ENCODE data around the gene CFAP47.
A peak's percentile ranks its signal among the peaks of the same experiment; 100 is the strongest.
"Not testable (repeated sequence)": the region's sequence is repeated elsewhere in the genome, so short reads cannot be mapped to it uniquely, and the experiment has no call there.

Gene CFAP47, protein sequence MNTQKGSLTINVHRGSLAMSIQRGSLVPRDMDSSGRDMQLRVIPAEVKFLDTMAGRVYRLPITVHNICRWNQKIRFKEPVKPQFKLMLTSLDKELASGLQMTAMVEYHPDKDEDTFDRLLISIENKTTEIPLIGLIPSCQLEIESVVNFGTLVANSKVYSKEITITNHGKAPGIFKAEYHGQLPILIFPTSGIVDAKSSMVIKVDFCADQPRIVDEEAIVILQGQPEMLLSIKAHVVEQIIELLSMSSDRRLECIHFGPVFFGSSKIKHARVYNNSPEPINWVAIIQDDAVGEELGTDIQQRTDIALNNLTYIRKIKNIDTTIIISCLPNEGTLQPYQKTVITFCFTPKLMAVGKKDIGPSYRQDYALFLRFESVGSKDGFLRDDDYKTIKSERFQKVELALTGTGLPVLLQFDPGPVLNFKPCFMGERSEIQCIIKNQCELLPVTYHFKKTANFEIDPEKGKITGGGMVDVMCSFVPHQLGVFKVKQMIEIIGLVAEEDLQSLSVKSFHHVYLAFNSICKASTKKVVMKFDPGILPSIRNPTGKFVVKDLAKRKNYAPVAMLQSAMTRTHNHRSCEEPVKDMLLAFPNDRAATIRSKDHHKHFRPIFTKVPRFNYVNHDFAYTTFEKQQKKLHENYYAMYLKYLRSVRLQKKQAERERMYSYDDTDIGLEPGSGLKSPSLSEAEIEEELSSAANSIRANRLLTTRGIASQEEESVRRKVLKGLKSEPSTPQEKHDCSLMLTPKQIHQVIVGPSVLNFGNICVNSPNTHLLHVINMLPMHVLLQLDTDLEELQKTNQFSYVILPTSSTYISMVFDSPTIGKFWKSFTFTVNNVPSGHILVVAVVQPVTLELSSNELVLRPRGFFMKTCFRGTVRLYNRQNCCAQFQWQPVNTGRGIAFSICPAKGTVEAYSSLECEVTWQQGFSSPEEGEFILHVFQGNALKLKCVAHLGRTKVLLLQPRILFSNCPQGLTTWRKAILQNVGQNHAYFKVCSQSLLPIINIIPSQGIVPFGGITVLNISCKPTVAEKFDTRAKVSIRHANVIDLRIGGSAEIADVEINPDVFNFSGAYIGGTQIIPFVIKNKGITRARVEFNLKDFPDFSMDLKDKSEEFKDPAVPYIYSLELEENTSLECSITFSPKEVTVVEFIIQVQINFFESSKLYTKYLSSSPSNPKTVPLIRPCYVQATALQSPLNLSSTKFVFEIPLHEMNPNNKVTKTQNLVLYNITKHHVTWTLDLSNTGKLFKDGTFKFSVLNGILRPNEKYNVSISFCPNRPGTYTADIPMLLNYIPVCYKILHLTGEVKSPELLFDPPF (N-terminal part only)

DNA sequence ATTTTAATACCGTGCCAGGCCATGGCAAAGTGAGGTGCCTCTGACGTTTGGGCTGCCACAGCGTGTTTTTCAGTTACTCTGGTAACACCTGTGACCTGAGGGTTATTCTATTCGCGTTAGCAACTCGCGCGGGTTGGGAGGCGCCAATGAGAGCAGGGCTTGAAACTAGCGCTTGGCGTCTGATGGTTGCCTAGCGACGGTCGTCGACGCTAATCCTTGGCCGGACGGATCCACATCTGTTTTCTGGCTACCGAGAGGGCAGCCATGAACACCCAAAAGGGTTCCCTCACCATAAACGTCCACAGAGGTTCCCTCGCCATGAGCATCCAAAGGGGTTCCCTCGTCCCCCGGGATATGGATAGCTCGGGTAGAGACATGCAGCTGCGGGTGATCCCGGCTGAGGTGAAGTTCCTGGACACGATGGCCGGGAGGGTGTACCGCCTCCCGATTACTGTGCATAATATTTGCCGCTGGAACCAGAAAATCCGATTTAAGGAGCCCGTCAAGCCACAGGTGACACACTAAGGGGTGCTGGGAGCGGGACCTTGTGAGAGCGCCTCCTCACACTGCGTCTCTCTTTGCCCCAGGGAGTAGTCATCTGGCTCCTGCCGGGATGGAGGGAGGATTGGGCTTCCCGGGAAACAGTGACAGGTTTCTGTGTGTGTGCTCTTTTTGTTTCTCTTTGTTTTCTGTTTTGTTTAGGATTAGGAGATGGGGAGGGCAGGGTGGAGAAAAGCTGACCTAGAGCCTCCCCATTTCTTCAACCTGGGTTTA lies at the start of gene CFAP47:
Gene CFAP47, plus strand, starts transcription at position 199 of the 774 bp plus-strand sequence. Its CDS starts 66 bp downstream, at position 265.
- CTCF ChIA-PET: no interaction called here
- Mint-ChIP-seq H3K27me3 (no peaks in the 10 kb centered on the region), H3K27ac (no peak within 1 kb of the TSS), H3K4me3 (no peak within 1 kb of the TSS), H3K36me3 (no peaks in the 10 kb centered on the region), H3K4me1 (no peaks in the 10 kb centered on the region), H3K9me3 (peaks cover 1% of the 10 kb centered on the region)
- DNase-seq: no peak

DNA sequence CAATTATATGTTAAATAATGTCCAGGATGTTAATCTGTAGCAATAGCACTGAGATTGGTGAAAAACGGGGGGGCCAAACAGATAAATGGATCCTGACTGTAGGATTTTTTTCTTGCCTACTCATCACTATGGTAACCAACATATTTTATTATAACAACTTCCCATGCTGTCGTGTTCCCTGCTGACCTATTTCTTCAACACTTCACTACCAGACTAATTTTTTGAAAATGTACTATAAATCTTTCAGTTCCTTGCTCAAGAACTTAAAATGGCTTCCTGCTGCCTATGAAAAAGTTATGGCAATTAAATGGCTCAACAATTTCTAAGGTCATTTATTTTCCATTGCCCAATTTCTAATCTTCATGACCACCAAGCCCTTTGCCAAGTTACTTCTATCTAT lies 38.9 kb upstream of the CFAP47 start:
- Mint-ChIP-seq H3K27ac (no peak overlapping the region), H3K27me3 (no peaks in the 10 kb centered on the region), H3K4me1 (no peaks in the 10 kb centered on the region), H3K4me3 (no peak overlapping the region), H3K36me3 (no peaks in the 10 kb centered on the region), H3K9me3 (no peaks in the 10 kb centered on the region)
- no peak for DNase-seq
- CTCF ChIA-PET: no interaction called here

DNA sequence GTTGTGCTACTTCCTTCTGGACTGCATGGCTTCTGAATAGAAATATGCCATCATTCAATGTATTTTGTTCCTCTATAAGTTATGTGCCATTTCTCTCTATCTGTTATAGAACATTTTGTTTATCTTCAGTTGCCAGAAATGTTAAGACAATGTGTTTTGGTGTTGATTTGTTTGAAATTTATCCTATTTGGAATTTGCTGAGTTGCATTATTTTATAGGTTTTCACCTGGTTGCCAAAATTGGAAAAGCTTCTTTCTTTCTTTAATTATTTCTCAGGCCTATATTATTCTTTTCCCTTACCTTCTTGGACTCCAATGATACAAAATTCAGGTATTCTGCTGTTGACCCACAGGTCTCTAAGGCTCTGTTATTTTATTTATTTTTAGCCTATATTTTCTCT lies 33.4 kb upstream of the CFAP47 start:
- Mint-ChIP-seq H3K27me3 (no peaks in the 10 kb centered on the region), H3K36me3 (no peaks in the 10 kb centered on the region), H3K4me1 (no peaks in the 10 kb centered on the region), H3K9me3 (no peaks in the 10 kb centered on the region), H3K4me3 (no peak overlapping the region), H3K27ac (no peak overlapping the region)
- CTCF ChIA-PET: no interaction called here
- DNase-seq: no peak

DNA sequence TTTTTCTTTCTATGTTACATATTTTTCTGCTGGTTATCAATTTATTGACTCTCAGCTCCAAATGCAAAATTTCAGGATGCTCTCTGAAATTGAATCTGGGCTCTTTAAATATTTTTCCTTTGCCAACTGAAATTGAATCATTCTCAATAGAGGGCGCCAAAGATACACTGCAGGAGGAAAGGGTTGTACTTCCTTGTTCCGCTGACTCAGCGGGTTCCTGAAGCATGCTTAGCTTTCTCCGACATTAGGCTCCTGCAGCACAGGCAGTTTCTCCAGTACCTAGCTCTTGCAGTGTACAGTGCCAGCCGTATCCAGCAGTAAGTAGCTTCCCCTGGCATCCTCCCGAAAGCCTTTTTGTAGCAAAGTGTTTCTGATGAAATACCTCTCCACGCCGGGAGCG lies 28.8 kb upstream of the CFAP47 start:
- Mint-ChIP-seq H3K9me3 (no peaks in the 10 kb centered on the region), H3K4me3 (no peak overlapping the region), H3K4me1 (no peaks in the 10 kb centered on the region), H3K27me3 (no peaks in the 10 kb centered on the region), H3K27ac (no peak overlapping the region), H3K36me3 (no peaks in the 10 kb centered on the region)
- CTCF ChIA-PET: no interaction called here
- peak; percentile 16 for DNase-seq

DNA sequence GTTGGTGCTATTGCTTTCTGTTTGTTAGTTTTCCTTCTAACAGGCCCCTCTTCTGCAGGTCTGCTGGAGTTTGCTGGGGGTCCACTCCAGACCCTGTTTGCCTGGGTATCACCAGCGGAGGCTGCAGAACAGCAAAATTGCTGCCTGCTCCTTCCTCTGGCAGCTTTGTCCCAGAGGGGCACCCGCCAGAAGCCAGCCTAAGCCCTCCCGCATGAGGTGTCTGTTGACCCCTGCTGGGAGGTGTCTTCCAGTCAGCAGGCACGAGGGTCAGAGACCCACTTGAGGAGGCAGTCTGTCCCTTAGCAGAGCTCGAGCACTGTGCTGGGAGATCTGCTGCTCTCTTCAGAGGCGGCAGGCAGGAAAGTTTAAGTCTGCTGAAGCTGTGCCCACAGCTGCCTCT lies 67.3 kb downstream of the CFAP47 start:
- CTCF ChIA-PET, H3K27me3 Mint-ChIP-seq, H3K4me1 Mint-ChIP-seq: not testable (repeated sequence)

DNA sequence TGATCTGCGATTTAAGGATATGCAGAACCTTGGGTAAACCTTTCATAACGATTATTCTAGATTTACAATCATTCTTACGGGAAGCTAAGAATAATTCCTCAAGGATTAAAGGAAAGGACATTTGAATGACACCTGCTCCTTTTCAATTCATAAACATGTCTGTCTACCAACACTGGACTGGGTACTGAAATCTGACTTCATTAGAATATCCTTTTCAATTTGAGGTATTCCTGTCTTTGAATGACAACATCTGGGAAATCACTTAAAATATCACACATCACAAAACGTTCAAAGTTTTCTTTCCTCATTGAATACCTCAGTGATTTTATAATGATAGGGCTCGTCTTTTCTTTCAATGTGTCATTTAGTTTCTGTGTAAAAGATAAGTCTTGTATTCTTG lies 87.7 kb downstream of the CFAP47 start:
- peaks cover 3% of the 10 kb centered on the region for H3K9me3 Mint-ChIP-seq
- no peaks in the 10 kb centered on the region for H3K27me3 Mint-ChIP-seq
- H3K4me1 Mint-ChIP-seq: no peaks in the 10 kb centered on the region
- H3K4me3 Mint-ChIP-seq: no peak overlapping the region
- DNase-seq: no peak
- CTCF ChIA-PET: no interaction called here
- H3K36me3 Mint-ChIP-seq: no peaks in the 10 kb centered on the region
- no peak overlapping the region for H3K27ac Mint-ChIP-seq

More for the DNA sequence above, 67.3 kb downstream of the CFAP47 start:
- not testable (repeated sequence) for DNase-seq, H3K4me3 Mint-ChIP-seq, H3K9me3 Mint-ChIP-seq, H3K27ac Mint-ChIP-seq, H3K36me3 Mint-ChIP-seq

DNA sequence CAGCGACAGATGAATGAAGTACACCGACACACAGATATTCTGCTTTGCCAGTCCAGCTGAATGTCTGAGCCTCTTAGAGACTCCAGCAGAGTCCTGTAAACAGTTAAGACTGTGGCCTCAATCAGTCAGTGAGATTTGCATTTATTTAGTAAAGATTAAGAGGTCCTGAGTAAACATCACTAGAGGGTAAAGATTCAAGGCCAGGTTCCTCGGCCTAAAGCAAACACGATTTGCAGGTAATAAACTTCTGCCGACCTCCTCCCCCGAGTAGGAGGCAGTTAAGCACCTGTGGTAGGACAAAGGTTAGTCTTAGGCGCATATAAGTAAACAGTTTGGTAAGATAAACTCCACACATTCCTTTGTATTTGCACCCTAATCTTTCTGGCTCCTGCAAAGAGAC lies 99.6 kb downstream of the CFAP47 start:
- no peaks in the 10 kb centered on the region for H3K27me3 Mint-ChIP-seq
- no peaks in the 10 kb centered on the region for H3K36me3 Mint-ChIP-seq
- no peak overlapping the region for H3K27ac Mint-ChIP-seq
- DNase-seq: no peak
- CTCF ChIA-PET: no interaction called here
- H3K4me1 Mint-ChIP-seq: no peaks in the 10 kb centered on the region
- H3K4me3 Mint-ChIP-seq: no peak overlapping the region
- peaks cover 4% of the 10 kb centered on the region for H3K9me3 Mint-ChIP-seq

DNA sequence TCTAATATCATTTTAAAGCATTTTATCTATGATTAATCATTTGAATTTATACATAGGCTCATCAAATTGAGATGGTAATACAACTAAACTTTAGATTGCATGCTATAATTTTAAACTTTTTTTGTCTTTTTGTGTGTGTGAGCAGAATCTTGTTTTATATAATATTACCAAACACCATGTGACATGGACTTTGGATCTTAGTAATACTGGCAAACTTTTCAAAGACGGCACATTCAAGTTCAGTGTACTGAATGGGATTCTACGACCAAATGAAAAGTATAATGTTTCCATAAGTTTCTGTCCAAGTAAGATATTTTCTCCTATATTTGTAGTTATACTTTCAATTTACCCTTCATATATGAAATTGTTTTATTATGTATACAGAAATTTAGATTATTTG lies 116.0 kb downstream of the CFAP47 start:
- no peak for DNase-seq
- H3K27ac Mint-ChIP-seq: no peak overlapping the region

DNA sequence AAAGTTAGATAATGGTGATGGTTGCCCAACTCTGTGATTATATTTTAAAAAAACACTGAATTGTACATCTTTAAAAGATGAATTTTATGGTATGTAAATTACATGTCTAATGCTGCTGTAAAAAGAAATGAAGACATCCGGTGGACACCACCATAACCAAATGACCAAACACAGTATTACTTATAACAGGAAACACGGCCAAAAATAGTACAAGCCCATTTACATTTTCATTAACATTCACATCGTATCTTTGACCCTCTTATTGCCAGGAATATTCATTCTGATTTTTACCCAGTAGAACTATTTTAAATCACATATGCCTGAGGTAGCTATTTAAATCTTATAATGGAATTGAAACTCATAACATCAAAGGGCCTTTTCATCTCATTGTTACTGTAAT lies 143.2 kb downstream of the CFAP47 start:
- Mint-ChIP-seq H3K4me3 (no peak overlapping the region), H3K27me3 (no peaks in the 10 kb centered on the region), H3K36me3 (no peaks in the 10 kb centered on the region), H3K4me1 (no peaks in the 10 kb centered on the region), H3K9me3 (peaks cover 2% of the 10 kb centered on the region), H3K27ac (no peak overlapping the region)
- DNase-seq: no peak
- CTCF ChIA-PET: no interaction called here

More for the DNA sequence above, 116.0 kb downstream of the CFAP47 start:
- Mint-ChIP-seq H3K4me1 (no peaks in the 10 kb centered on the region), H3K4me3 (no peak overlapping the region), H3K27me3 (no peaks in the 10 kb centered on the region), H3K36me3 (no peaks in the 10 kb centered on the region), H3K9me3 (no peaks in the 10 kb centered on the region)
- CTCF ChIA-PET: no interaction called here

DNA sequence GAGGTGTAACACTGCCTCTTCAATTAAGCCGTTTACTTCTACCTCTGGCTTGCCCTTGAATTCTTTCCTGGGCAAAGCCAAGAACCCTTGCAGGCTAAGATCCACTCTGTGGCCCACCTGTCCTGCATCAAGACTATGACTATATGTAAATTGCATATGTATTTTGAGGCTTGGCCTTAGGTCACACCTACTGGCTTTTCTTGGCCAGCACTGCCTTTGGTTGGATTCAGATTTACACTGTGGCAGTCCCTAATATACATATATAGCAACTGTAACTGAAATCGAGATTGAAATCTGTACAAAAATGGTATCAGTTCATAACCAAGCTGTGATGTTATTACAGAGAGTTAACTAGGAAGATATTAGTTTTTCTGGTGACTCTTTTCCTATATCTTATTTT lies 151.5 kb downstream of the CFAP47 start:
- peaks cover 2% of the 10 kb centered on the region for H3K9me3 Mint-ChIP-seq
- H3K27me3 Mint-ChIP-seq: no peaks in the 10 kb centered on the region
- H3K4me1 Mint-ChIP-seq: no peaks in the 10 kb centered on the region
- CTCF ChIA-PET: no interaction called here
- H3K27ac Mint-ChIP-seq: no peak overlapping the region
- no peak overlapping the region for H3K4me3 Mint-ChIP-seq
- no peak for DNase-seq
- H3K36me3 Mint-ChIP-seq: no peaks in the 10 kb centered on the region

DNA sequence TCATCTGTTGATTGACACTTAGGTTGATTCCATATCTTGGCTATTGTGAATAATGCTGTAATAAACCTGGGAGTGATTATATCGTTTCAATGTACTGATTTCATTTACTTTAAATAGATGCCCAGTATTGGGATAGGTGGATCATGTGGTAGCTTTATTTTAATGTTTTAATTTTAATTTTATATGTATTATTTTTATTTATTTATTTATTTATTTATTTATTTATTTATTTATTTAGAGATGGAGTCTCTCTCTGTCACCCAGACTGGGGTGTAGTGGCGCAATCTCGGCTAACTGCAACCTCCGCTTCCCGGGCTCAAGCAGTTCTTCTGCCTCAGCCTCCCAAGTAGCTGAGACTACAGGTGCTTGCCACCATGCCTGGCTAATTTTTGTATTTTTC lies 155.5 kb downstream of the CFAP47 start:
- H3K36me3 Mint-ChIP-seq, DNase-seq, H3K27me3 Mint-ChIP-seq, CTCF ChIA-PET, H3K9me3 Mint-ChIP-seq, H3K27ac Mint-ChIP-seq, H3K4me3 Mint-ChIP-seq, H3K4me1 Mint-ChIP-seq: not testable (repeated sequence)

DNA sequence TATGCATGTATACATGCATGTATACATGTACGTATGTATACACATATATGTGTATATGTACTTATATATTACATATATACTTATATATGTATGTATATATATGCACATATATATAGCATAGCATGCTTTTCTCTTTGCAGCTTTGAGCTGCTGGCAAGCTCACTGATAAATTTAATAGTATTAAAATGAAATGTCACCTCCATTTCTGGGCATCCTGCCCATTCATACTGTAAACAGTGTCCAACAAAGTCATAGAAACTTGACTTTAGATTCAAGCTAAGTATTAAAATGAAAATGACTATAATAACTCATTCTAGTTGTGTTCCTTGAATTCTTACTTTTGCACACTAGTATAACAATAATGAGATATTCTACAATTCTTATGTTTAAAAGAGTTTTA lies 163.7 kb downstream of the CFAP47 start:
- H3K9me3 Mint-ChIP-seq: peaks cover 5% of the 10 kb centered on the region
- H3K4me1 Mint-ChIP-seq: no peaks in the 10 kb centered on the region
- no peak overlapping the region for H3K27ac Mint-ChIP-seq
- H3K4me3 Mint-ChIP-seq: no peak overlapping the region
- H3K27me3 Mint-ChIP-seq: no peaks in the 10 kb centered on the region
- no peak for DNase-seq
- H3K36me3 Mint-ChIP-seq: no peaks in the 10 kb centered on the region
- CTCF ChIA-PET: no interaction called here

DNA sequence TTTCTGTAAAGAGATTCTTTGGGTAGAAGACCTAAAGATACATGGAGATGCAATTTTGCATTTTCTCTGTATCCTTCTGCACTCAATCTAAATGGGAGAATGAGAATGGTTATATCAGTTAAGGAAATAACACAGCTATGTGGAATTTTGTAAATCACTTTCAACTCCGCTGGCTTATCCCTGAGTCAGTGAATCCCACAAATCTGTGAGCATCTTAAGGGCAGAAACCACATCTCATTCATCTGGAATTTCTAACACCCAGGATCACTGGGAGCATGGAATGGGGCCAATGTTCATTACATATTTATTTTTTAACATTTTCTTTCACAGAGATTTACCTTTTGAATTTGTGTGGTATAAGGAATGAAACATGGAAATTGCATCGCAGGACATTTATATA lies 167.8 kb downstream of the CFAP47 start:
- Mint-ChIP-seq H3K27ac (no peak overlapping the region), H3K27me3 (no peaks in the 10 kb centered on the region), H3K36me3 (no peaks in the 10 kb centered on the region), H3K9me3 (peaks cover 2% of the 10 kb centered on the region), H3K4me3 (no peak overlapping the region), H3K4me1 (no peaks in the 10 kb centered on the region)
- DNase-seq: no peak
- CTCF ChIA-PET: no interaction called here

DNA sequence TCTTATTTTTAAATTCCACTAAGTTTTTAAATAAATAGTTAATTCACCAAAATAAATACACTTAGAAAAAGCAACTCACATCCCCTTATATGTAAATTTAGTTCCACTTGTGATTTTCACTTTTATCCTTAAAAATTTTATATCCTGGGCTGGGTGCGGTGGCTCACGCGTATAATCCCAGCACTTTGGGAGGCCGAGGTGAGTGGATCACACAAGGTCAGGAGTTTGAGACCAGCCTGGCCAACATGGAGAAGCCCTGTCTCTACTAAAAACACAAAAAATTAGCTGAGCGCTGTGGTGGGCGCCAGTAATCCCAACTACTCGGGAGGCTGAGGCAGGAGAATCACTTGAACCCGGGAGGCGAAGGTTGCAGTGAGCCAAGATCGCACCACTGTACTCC lies 169.4 kb downstream of the CFAP47 start:
- H3K27ac Mint-ChIP-seq, H3K4me3 Mint-ChIP-seq, CTCF ChIA-PET, H3K4me1 Mint-ChIP-seq, H3K9me3 Mint-ChIP-seq, H3K27me3 Mint-ChIP-seq, H3K36me3 Mint-ChIP-seq, DNase-seq: not testable (repeated sequence)

All from activated naive CD4-positive, alpha-beta T cell treated with anti-CD3 and anti-CD28 coated beads, Interleukin-2, amount 10 ng/mL, durations not matched to agents 7 days and 5 days (primary cell).